ENCODE results near the gene ZNF710. TPM values are rescaled to one million over a fixed set of nuclear protein-coding genes. Genes with fewer than 3 reads are reported as not detected.

Gene ZNF710
- total and polyA plus RNA-seq, 9 of the 15 experiments (the other 6 are each of a cell fraction or from before 2014, with no cell fraction given): 0.56 to 14.2 (median 5.2) TPM

GRCh38 chr15:90044916-90045371, 43.8 kb downstream of the ZNF710 start:
- no peak overlapping the region for H3K4me3 ChIP-seq
- TF ChIP-seq TSC22D4 (tag; IDR thresholded peaks at IDR 0.05): no peak
- no peak for TF ChIP-seq NELFE (IDR thresholded peaks at IDR 0.05; ENCODE audit: insufficient read depth, insufficient read length)
- no peak for TF ChIP-seq ZBTB33 (CRISPR knock-in tag; IDR thresholded peaks at IDR 0.05)
- peak; percentile 59 for TF ChIP-seq MEIS2 (IDR thresholded peaks at IDR 0.05; ENCODE audit: partially characterized antibody)
- TF ChIP-seq, protein P1, sequence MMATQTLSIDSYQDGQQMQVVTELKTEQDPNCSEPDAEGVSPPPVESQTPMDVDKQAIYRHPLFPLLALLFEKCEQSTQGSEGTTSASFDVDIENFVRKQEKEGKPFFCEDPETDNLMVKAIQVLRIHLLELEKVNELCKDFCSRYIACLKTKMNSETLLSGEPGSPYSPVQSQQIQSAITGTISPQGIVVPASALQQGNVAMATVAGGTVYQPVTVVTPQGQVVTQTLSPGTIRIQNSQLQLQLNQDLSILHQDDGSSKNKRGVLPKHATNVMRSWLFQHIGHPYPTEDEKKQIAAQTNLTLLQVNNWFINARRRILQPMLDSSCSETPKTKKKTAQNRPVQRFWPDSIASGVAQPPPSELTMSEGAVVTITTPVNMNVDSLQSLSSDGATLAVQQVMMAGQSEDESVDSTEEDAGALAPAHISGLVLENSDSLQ (IDR thresholded peaks at IDR 0.05): 0 out of 2 replicates have a peak, but pooled peaks have one; percentile 10
- TF ChIP-seq MTF1 (CRISPR knock-in tag; IDR thresholded peaks at IDR 0.05; ENCODE audit: borderline replicate concordance): no peak
- no peak for TF ChIP-seq HNRNPH1 (optimal IDR thresholded peaks at IDR 0.05; ENCODE audit: low read depth, low read length)
- no peak for TF ChIP-seq ZNF551 (CRISPR knock-in tag; IDR thresholded peaks at IDR 0.05)
- TF ChIP-seq ZEB2 (IDR thresholded peaks at IDR 0.05): peak; percentile 68; the same call in 1 of the 2 replicates
- TF ChIP-seq MYNN (IDR thresholded peaks at IDR 0.05): no peak
- no peak for TF ChIP-seq MYNN (CRISPR knock-in tag; IDR thresholded peaks at IDR 0.05)
- no peak for TF ChIP-seq ZNF280B (CRISPR knock-in tag; IDR thresholded peaks at IDR 0.05)
- no peak for TF ChIP-seq MBD2 (IDR thresholded peaks at IDR 0.05; ENCODE audit: borderline replicate concordance, low read depth)
- DNase-seq (ENCODE audit: extremely low read depth in 1 of 4, low spot score in 3 of 4) (no peak), ATAC-seq (no peak), FAIRE-seq (no peak)
- WGBS (ENCODE audit: insufficient coverage, low coverage, missing lambda C conversion rate): 83% methylated on average over 4 of the region's 4 CpGs
- no peak overlapping the region for H3K4me2 ChIP-seq (ENCODE audit: insufficient read depth, low read length)
- peaks cover 17 to 35% of the 10 kb centered on the region in 2 experiments for H3K4me1 ChIP-seq (replicated peaks in 1 of 2; ENCODE audit: control insufficient read depth in 2 of 2, insufficient read depth in 2 of 2, low read length in 2 of 2)
- intact Hi-C loops (cut with micrococcal nuclease) (no loop called here), in situ Hi-C loops (cut with MboI) (no loop called here)
- H3K27me3 ChIP-seq (ENCODE audit: control insufficient read depth in 2 of 2, insufficient read depth in 2 of 2, low read length in 2 of 2): no peaks in the 10 kb centered on the region
- H3K9me1 ChIP-seq (ENCODE audit: control insufficient read depth, insufficient read depth, low read length): no peaks in the 10 kb centered on the region
- BruUV-seq (replicated peaks): no TSS peak
- peak overlapping the region in 1 of 2 experiments; percentile 30; a peak in 1 of 4 replicates for H3K9ac ChIP-seq (ENCODE audit: insufficient read depth in 1 of 2, low read depth in 2 of 2, low read length in 2 of 2)
- POLR2A ChIA-PET: interaction anchor here (0.6 to 1.3 kb wide), 3 partner anchors 10 to 15 kb away, joined by 3 read pairs; no protein-coding TSS in a partner anchor
- no peak overlapping the region for H2AFZ ChIP-seq (ENCODE audit: low read depth, low read length)
- H3K9me3 ChIP-seq (replicated peaks; ENCODE audit: control insufficient read depth, insufficient read depth, low read depth, low read length): no peaks in the 10 kb centered on the region
- H3K36me3 ChIP-seq (ENCODE audit: control insufficient read depth, insufficient read depth, low read length): no peaks in the 10 kb centered on the region
- H4K20me1 ChIP-seq (replicated peaks; ENCODE audit: control insufficient read depth, insufficient read depth, low read length): peaks cover 4% of the 10 kb centered on the region; the same call in 1 of the 2 replicates
- H3K27ac ChIP-seq (ENCODE audit: extremely low read depth, low read depth, low read length): no peak overlapping the region
- no peaks in the 10 kb centered on the region for H3K79me2 ChIP-seq (ENCODE audit: control insufficient read depth, insufficient read depth, low read length)
- CTCF ChIA-PET (ENCODE audit: low intra/inter-chr PET ratio): no interaction called here

Data from K562 (cell line).